Posterior vena cava (tissue), 2 donors: ENCODE data around the gene THRB. TPM values are rescaled to one million over a fixed set of nuclear protein-coding genes. Genes with fewer than 3 reads are reported as not detected.
"Not testable (repeated sequence)": the region's sequence is repeated elsewhere in the genome, so short reads cannot be mapped to it uniquely, and the experiment has no call there.

Experiments
- DNase-seq: peaks from one replicate; pipeline ENCODE4 v3.0.0-alpha.2; 2020; ENCODE audit warnings: low spot score
- intact Hi-C, 2 donors: fragments of 100-400 bp; cut with DNase I; formaldehyde crosslinking; loops; one replicate each; pipeline versions ENCODE4 v1.14.1 to v1.14.2; 2022 to 2023
- total RNA-seq, 2 donors: library from RNA; stranded (reverse); fragmentation: NEBNext Ultra II Directional; extraction: Animal tissue kit (Norgen Biotek cat#: 25700); gene quantifications; one replicate each; pipeline ENCODE4 v1.2.1, GENCODE V29; 2021
- donor health status: DM: yes; HTN: yes; CAD: no.
- donor health status: DM: yes; HTN: yes; CAD: no.

THRB gene
- total RNA-seq, 2 donors from 2014 or later: 25.0 to 32.5 TPM

GRCh38 chr3:24426896-24427295 lies 67.8 kb downstream of the THRB start:
- DNase-seq: no peak
- intact Hi-C loops: no loop called here

- intact Hi-C loops: not testable (repeated sequence)
These were observed 73.8 kb downstream of the THRB start for GRCh38 chr3:24420829-24421228.

GRCh38 chr3:24420224-24420623 lies 74.4 kb downstream of the THRB start:
- intact Hi-C loops: no loop called here
- no peak for DNase-seq

More at GRCh38 chr3:24420829-24421228, 73.8 kb downstream of the THRB start:
- not testable (repeated sequence) for DNase-seq

DNA sequence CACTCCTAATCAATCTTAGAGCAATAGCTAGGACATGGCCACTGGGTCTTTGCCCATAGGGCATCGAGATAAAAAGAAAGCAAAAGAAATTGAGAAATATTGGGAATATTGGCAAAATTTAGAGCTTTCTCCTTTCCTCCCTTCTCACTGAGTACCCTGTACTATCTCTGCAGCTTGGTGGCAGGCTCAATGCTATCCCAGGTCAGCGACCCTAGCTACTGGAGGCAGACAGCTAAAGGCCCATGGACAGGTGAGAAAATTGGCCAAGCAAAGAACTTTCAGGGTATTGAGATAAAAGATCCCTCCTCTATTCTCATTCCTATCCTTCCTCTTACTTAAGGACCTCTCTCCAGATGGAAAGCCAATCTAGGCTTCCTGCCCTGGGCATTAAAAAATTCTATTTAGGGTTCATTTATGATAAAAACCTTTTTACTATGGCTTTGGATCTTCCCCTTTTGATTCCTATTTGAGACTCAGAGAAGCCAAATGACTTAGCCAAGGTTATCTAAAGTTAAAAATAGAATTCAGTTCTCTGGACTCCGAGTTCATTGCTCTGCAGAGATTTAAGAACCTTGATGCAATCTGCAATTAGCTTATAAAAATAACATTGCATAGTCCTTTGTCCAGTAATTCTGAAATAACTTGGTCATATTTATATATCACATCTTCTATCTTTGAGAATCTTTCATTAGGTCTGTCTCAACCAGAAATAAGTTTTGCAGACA lies 75.4 kb downstream of the THRB start:
- DNase-seq: no peak
- intact Hi-C loops: no loop called here

DNA sequence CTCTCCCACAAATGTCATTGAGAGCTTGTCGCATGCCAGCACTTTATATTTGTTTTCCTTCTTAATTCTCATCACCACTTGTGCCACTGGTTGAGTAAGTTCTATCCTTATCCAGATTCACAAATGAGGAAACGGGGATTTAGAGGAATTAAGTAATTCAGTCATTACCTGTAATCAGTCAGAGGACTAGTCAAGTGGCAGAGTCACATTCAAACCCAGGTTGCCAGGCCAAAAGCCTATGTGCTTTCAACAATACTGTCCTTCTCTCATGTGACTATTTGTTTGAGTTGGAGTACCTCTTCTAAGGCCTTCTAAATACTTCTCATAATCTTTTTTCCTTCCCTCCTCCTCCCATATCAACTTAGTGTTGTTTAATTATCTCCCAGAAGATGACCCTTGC lies 76.9 kb downstream of the THRB start:
- intact Hi-C loops: no loop called here
- DNase-seq: no peak

DNA sequence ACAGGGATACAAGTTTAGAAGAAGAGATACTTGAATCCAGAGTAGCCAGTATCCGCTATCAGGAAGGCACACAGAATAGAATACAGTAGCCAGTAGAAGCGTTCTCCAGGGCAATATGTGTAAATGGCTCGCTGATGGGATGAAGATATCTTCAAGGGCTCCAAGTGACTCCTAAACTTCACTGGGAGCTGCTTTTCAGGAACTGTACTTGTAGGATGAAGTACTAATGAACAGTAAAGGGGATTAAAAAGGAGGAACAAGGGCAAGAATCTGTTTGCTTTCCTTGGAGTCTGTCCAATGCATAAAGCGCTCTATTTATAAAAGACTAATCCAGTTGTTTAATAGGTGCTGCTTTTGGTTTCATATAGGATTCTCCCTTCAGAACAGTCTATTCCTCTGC lies 78.4 kb downstream of the THRB start:
- DNase-seq: no peak
- intact Hi-C loops: no loop called here

DNA sequence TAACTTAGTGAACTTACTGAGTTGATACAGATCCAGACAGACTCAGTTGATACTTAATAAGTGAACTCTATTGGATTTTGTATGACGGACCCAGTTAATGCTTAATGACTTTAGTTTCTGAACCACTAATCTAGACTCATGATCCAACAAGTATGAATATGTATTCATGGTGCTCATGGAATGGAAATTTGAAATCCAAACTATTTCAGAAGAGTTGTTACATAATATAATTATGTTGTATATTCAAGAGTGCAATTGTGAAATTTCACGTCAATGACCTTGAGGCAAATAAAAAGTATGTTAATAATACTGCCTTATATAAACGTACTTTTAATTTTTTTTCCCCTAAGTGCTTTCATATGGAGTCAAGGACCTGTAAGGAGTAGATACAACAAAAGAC lies 78.8 kb downstream of the THRB start:
- no peak for DNase-seq
- intact Hi-C loops: no loop called here

DNA sequence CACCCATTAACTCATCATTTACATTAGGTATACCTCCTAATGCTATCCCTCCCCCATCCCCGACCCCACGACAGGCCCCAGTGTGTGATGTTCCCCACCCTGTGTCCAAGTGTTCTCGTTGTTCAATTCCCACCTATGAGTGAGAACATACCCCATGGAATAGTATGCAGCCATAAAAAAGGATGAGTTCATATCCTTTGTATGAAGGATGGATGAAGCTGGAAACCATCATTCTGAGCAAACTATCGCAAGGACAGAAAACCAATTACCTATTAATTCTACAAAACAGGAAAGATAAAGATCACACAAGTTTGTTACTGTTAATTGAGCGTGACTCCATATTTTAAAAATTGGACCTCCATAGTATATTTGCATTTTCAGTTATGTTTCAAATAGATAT lies 81.0 kb downstream of the THRB start:
- intact Hi-C loops, DNase-seq: not testable (repeated sequence)

DNA sequence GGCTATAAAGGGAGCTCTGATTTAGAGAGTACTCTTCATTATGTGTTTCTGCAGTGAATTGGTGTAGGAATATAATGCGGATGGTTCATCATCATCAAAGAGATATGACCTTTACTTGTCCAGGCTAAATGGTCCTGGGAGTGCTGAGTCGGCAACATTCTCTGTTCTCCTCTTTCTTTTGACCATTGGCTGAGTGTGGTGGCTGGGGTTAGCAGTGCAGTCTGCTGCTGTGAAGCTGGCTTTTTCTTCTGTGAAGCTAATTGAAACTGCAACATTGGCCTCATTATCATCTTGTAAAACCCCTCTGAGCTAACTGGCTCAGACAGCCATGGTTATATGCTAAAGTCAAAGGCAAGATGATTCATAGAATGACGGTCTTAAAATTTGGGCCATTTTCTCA lies 83.8 kb downstream of the THRB start:
- DNase-seq: no peak
- intact Hi-C loops: no loop called here

- DNase-seq: no peak
- intact Hi-C loops: no loop called here
These were observed 86.5 kb downstream of the THRB start for GRCh38 chr3:24407980-24408680.

DNA sequence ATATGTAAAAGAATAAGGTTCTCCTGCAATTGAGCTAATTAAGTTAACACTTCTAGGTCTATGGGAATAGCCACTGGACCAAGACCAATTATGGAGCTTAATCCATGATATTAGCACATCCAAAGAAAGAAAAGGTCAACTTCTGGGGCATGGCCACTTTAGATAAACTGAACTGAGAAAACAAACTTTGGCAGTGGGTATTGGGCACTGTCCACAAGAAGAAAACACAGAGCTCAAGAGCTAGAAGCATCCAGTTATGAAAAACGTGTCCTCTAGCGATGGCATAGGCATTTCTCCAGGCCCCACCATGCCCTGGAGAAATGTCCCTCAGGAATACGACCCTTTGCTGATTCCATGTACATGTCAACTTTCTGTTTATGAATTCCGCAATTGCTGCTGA lies 87.8 kb downstream of the THRB start:
- intact Hi-C loops: no loop called here

DNA sequence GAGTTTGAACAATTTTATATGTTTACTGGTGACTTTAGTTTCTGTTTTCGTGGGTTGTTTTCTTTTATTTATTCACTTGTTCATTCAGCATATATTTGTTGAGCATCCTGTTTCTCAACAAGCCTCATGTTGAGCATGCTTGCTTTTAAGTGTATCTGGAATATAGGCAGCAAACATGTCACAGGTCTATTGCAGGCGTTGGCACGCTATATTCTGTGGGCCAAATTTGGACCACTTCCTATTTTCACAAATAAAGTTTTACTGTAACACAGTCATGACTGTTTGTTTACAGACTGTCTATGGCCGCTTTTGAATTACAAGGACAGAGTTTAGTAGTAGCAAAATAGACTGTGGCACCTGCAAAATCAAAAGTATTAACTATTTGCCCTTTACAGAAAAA lies 89.6 kb downstream of the THRB start:
- DNase-seq: no peak
- intact Hi-C loops: no loop called here

More for the DNA sequence above, 87.8 kb downstream of the THRB start:
- DNase-seq: no peak

DNA sequence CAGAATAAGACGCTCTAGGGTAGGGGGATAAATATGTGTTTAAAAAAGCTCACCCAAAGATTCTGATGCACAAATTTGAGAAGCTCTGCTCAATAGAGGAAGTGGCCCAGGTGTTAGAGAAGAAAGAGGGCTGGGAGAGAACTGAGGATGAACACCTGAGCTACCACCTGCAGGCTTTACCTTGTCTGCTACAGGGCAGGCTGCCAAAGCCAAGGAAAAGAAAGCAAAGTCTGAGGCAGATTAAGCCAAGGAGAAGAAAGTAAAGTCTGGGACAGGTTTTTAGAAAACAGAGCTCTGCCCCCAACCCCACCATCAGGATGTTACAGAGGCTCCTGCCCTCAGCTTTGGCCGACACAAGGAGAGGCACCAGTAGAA lies 92.9 kb downstream of the THRB start:
- intact Hi-C loops: no loop called here

DNA sequence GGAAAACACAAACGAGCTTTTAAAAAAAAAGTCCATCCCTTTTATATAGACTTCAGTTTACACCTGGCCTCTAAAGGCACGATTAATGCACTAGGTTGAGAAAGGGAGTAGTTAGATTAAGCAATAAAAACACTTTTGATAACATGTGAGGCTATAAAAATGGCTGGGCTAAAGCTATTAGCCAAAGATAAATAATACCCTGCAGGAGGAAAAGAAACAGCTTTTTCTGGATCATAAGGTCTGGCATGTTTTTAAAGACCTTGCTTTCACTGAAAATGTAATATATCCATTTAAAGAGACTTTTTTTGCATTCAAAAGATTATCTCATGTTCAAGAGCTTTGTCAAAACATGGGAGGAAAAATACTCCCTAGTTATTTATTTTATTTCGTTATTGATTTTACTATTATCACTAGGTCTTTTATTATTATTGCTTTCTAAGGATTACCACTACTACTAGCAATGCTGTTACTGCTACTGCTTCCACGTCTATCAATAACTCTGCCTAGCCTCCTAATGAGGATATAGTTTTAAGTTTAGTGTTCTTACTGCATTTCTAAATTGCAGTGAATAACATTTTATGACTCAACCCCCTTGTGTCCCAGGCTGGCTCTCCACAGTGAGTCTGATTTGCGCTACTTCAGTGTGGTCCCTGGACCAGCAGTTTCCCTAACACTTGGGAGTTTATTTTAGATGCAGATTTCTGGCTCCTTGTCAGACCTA lies 93.4 kb downstream of the THRB start:
- no peak for DNase-seq

More for the DNA sequence above, 92.9 kb downstream of the THRB start:
- DNase-seq: no peak

GRCh38 chr3:24400450-24400849 lies 94.2 kb downstream of the THRB start:
- intact Hi-C loops: no loop called here
- DNase-seq: no peak

More for the DNA sequence above, 93.4 kb downstream of the THRB start:
- intact Hi-C loops: no loop called here

DNA sequence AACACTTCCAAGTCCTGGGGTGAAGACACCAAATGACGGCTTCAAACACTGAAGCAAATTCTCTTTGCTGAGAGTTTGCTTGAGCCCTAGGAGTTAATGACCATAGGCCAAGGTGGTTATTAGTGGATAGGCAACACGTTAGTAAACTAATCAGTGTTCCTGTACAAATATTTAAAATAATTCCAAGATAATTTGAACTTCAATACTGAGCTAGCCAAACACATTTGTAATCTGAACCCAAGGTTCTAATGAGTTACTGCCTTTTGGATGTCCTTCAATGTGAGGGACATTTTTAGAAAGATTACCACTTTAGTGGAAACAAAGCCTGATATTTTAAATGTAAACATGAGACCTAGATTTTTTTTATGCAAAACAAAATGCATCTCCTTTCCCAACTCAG lies 94.6 kb downstream of the THRB start:
- no peak for DNase-seq
- intact Hi-C loops: no loop called here

DNA sequence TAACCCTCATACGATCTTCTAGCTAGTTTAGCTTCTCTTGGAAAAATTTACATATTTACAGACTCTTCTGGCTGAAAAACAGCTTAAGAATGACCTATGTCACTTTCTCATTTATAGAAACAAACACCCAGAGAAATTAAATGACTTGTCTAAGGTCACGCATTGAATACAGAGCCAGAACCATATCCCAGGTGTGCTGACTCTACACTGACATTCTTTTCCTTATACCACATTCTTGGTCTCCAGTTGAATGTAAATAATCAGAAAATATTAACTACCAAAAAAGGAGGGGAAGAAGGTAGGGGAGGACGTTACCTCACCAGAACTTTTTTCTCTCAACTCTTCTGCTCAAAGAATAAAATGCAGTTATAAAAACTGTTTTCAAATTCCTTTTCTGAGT lies 95.0 kb downstream of the THRB start:
- no peak for DNase-seq
- intact Hi-C loops: loop anchor here in 1 of 2 donors (10.0 kb wide), 1 partner anchor 665 kb away; no protein-coding TSS in a partner anchor

- DNase-seq: not testable (repeated sequence)
- intact Hi-C loops: loop anchor here in 1 of 2 donors (10.0 kb wide), 1 partner anchor 664 kb away; no protein-coding TSS in a partner anchor
These were observed 95.9 kb downstream of the THRB start for GRCh38 chr3:24398712-24399111.

DNA sequence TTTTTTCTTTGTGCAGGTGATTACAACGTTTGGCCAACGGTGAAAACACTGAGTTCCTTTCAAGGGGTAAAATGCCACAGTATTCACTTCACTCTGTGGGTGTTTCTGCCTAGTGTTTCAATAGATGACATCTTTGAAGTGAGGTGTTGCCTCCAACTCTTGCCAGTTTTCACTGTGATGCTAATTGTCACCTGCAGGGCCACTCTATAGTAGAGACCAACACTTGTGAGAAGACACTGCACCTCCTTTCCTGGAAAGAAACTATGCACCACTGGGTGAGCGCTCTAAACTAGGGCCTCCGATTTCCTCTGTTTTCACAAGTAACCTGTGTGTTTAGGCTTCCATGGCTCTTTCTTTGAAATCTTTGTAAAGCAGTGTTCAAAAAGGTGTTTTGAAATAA lies 98.3 kb downstream of the THRB start:
- intact Hi-C loops: loop anchor here in 1 of 2 donors (10.0 kb wide), 1 partner anchor 662 kb away; no protein-coding TSS in a partner anchor
- no peak for DNase-seq

- intact Hi-C loops: loop anchor here in 1 of 2 donors (10.0 kb wide), 1 partner anchor 660 kb away; no protein-coding TSS in a partner anchor
- DNase-seq: no peak
These were observed 99.9 kb downstream of the THRB start for GRCh38 chr3:24394754-24395153.
